B cell (primary cell): ENCODE measurements around the gene HSPB7. TPM values are rescaled to one million over a fixed set of nuclear protein-coding genes. Genes with fewer than 3 reads are reported as not detected.
"Not testable (repeated sequence)": the region's sequence is repeated elsewhere in the genome, so short reads cannot be mapped to it uniquely, and the experiment has no call there.

Experiments used
- ATAC-seq: fragments of 200-7000 bp; cut with Tn5 transposase; one replicate; pipeline ENCODE4 v1.10.0; 2021; ENCODE audit warnings: low read depth, mild to moderate bottlenecking, moderate number of reproducible peaks, moderate library complexity
- CTCF ChIA-PET: fragments of 350-600 bp; sonication (Branson Sonifier 250); formaldehyde crosslinking; loops from one replicate; lab custom pipeline; 2021; ENCODE audit warnings: antibody characterized with exemption, inconsistent platforms; lab: Charles Lee
- POLR2A ChIA-PET: fragments of 350-600 bp; sonication (Branson Sonifier 250); formaldehyde crosslinking; loops from one replicate; lab custom pipeline; 2021; ENCODE audit warnings: antibody characterized with exemption; lab: Charles Lee
- DNase-seq: peaks from one replicate; pipeline ENCODE4 v3.0.0; 2013
- H2AFZ ChIP-seq: 2 replicates; pipeline ENCODE4 v1.6.1; 2012; ENCODE audit warnings: mild to moderate bottlenecking, low read depth, low read length; ENCODE audit not compliant: insufficient read depth, poor library complexity, severe bottlenecking
- H3K27ac ChIP-seq, 2 donors: 1 replicate in 1 of 2; 2 replicates in 1 of 2; pipeline ENCODE4 v1.5.1; 2012 to 2013; ENCODE audit warnings: low read length in 2 of 2, mild to moderate bottlenecking in 2 of 2, moderate library complexity in 1 of 2
- H3K27me3 ChIP-seq, 4 experiments: fragments of 200-600 bp in 1 of 4; sonication (generic) in 1 of 4; replicated peaks in 1 of 4; 1 replicate in 2 of 4; 2 replicates in 2 of 4; pipeline versions ENCODE4 v1.6.1 to v1.7.0; 2013 to 2016; ENCODE audit warnings: low read length in 3 of 4, mild to moderate bottlenecking in 2 of 4, mixed read lengths in 1 of 4, moderate library complexity in 1 of 4; ENCODE audit not compliant: insufficient read depth in 4 of 4, control insufficient read depth in 3 of 4; ENCODE audit errors: control extremely low read depth in 1 of 4
- H3K36me3 ChIP-seq, 2 experiments: replicated peaks in 1 of 2; 1 replicate in 1 of 2; 2 replicates in 1 of 2; pipeline versions ENCODE4 v1.6.1 to v1.7.1; 2013; ENCODE audit warnings: low read length in 1 of 2; ENCODE audit not compliant: insufficient read depth in 2 of 2, control insufficient read depth in 1 of 2; ENCODE audit errors: control extremely low read depth in 1 of 2, extremely low read depth in 1 of 2
- H3K4me1 ChIP-seq, 2 donors: fragments of 200-600 bp in 1 of 2; sonication (generic) in 1 of 2; 1 replicate in 1 of 2; 2 replicates in 1 of 2; pipeline versions ENCODE4 v1.5.1 to v1.6.1; 2013 to 2017; ENCODE audit warnings: low read length in 2 of 2; ENCODE audit not compliant: control insufficient read depth in 2 of 2, insufficient read depth in 2 of 2
- H3K4me2 ChIP-seq: replicated peaks from 2 replicates; pipeline ENCODE3; 2012; ENCODE audit warnings: mild to moderate bottlenecking, low read depth, low read length; ENCODE audit not compliant: poor library complexity, severe bottlenecking
- H3K4me3 ChIP-seq, 5 experiments: fragments of 200-600 bp in 1 of 5; sonication (generic) in 1 of 5; 1 replicate in 3 of 5; 2 replicates in 2 of 5; pipeline versions ENCODE4 v1.5.1 to v1.7.0; 2011 to 2016; ENCODE audit warnings: low read length in 4 of 5, mild to moderate bottlenecking in 4 of 5, low read depth in 2 of 5, control low read depth in 1 of 5, moderate library complexity in 1 of 5; ENCODE audit not compliant: insufficient read depth in 1 of 5; ENCODE audit errors: control extremely low read depth in 1 of 5, extremely low read depth in 1 of 5
- H3K79me2 ChIP-seq: fragments of 200-600 bp; sonication (generic); one replicate; pipeline ENCODE4 v1.6.0; 2016; ENCODE audit warnings: low read length; ENCODE audit not compliant: control insufficient read depth, insufficient read depth
- H3K9ac ChIP-seq: fragments of 200-600 bp; sonication (generic); 2 replicates; pipeline ENCODE4 v1.6.1; 2017; ENCODE audit warnings: mild to moderate bottlenecking, low read length, moderate library complexity
- H3K9me3 ChIP-seq, 3 donors: one replicate each; pipeline versions ENCODE4 v1.6.1 to v1.7.1; 2013; ENCODE audit warnings: low read length in 2 of 3; ENCODE audit not compliant: control insufficient read depth in 2 of 3, insufficient read depth in 1 of 3; ENCODE audit errors: control extremely low read depth in 1 of 3
- H4K20me1 ChIP-seq: 2 replicates; pipeline ENCODE4 v1.6.0; 2012; ENCODE audit warnings: mild to moderate bottlenecking, low read length; ENCODE audit not compliant: insufficient read depth, control insufficient read depth, poor library complexity, severe bottlenecking
- H3K27ac Mint-ChIP-seq: one replicate; pipeline ENCODE4 v1.8.0; 2021; ENCODE audit warnings: mixed read lengths
- H3K27me3 Mint-ChIP-seq: one replicate; pipeline ENCODE4 v1.8.0; 2021; ENCODE audit warnings: mixed read lengths
- H3K4me1 Mint-ChIP-seq: one replicate; pipeline ENCODE4 v1.8.0; 2021; ENCODE audit warnings: mixed read lengths
- H3K4me3 Mint-ChIP-seq: one replicate; pipeline ENCODE4 v1.8.0; 2021; ENCODE audit warnings: mixed read lengths
- H3K9me3 Mint-ChIP-seq: one replicate; pipeline ENCODE4 v1.8.0; 2022; ENCODE audit warnings: mixed read lengths; ENCODE audit not compliant: insufficient read depth
- CTCF ChIP-seq: fragments of 200-600 bp; IDR thresholded peaks from one replicate; pipeline ENCODE4 v1.8.0; 2022; ENCODE audit warnings: antibody characterized with exemption, mild to moderate bottlenecking
- EZH2 ChIP-seq: IDR thresholded peaks from 2 replicates; pipeline ENCODE4 v1.6.1; 2012; ENCODE audit warnings: borderline replicate concordance, low read depth, mild to moderate bottlenecking, moderate library complexity, low read length; ENCODE audit not compliant: insufficient read depth, poor library complexity, severe bottlenecking
- WGBS: methylation state at CpG from one replicate; pipeline ENCODE4 v1.1.5; 2013; ENCODE audit warnings: missing lambda C conversion rate; ENCODE audit not compliant: insufficient coverage; 5-methylcytosine and 5-hydroxymethylcytosine counted together
- intact Hi-C: fragments of 100-400 bp; cut with micrococcal nuclease; formaldehyde crosslinking; loops from one replicate; pipeline ENCODE4 v1.10.0; 2022
- polyA plus RNA-seq: library from polyadenylated mRNA; depleted of rRNA; stranded (reverse); fragments of >200 nt; gene quantifications from 2 replicates; pipeline ENCODE4 v1.2.3, GENCODE V29; 2012
- total RNA-seq, 2 donors: library from RNA; stranded (reverse); fragments of 120-200 nt in 1 of 2; gene quantifications; 1 replicate in 1 of 2; 2 replicates in 1 of 2; pipeline versions ENCODE4 v1.2.3 to v1.2.4, GENCODE V29; 2013 to 2022

The HSPB7 gene
- total and polyA plus RNA-seq, 2 donors (not counting 1 experiment from before 2014, with no cell fraction given) = not detected

- no peak for TF ChIP-seq CTCF
- no peak for TF ChIP-seq EZH2
- H2AFZ ChIP-seq = no peak within 1 kb of the TSS
- no peak within 1 kb of the TSS for H3K4me3 ChIP-seq
- H3K4me1 ChIP-seq = peaks cover 0 to 2% of the 10 kb centered on the region in 2 donors
- H3K4me2 ChIP-seq = no peak within 1 kb of the TSS
- intact Hi-C loops = loop anchor here (2.0 kb wide), 1 partner anchor 21 kb away; the partner anchor contains the start of gene CLCNKB
- H4K20me1 ChIP-seq = no peaks in the 10 kb centered on the region
- peaks cover 0 to 2% (median 0%) of the 10 kb centered on the region in 4 experiments for H3K27me3 ChIP-seq
- no peaks in the 10 kb centered on the region for H3K9me3 ChIP-seq
- H3K27me3 Mint-ChIP-seq = peaks cover 8% of the 10 kb centered on the region
- no peak within 1 kb of the TSS for H3K9ac ChIP-seq
- no peaks in the 10 kb centered on the region for H3K36me3 ChIP-seq
- DNase-seq (no peak), ATAC-seq (no peak)
- peaks cover 2% of the 10 kb centered on the region for H3K4me1 Mint-ChIP-seq
- H3K79me2 ChIP-seq = no peaks in the 10 kb centered on the region
- POLR2A ChIA-PET = no interaction called here
- H3K27ac ChIP-seq = no peak within 1 kb of the TSS
- WGBS = 56% methylated on average over 4 of the region's 6 CpGs
- H3K27ac Mint-ChIP-seq = no peak within 1 kb of the TSS
- H3K9me3 Mint-ChIP-seq = no peaks in the 10 kb centered on the region
- CTCF ChIA-PET = interaction anchor here (1.7 kb wide), 1 partner anchor 14 kb away, joined by 5 read pairs; no protein-coding TSS in a partner anchor
- no peak within 1 kb of the TSS for H3K4me3 Mint-ChIP-seq
Measured at GRCh38 chr1:16021681-16022080, 3.8 kb upstream of the HSPB7 start, which contains the start of gene CLCNKA. TSS of gene CLCNKA (plus strand) at chr1:16022036. CDS start at chr1:16022620, 584 bp downstream.

DNA sequence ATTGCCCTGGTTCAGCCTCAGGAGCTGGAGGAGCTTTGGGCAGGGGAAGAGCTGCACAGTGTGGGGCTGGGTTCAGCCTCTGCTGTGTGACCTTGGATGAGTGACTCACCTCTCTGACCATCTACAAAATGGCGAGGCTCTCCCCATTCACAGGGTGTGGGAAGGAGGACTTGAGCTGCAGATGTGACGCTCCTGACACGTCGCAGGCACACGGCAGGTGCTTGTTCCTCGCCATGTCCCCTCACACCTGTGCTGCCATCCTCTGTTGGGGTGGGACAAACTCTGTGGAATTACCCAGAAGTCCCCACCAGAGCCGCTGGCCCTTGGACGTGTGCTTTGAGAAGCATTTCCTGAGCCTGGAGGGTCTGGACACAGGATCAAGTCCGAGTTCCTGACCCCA is 3.0 kb upstream of the HSPB7 start:
- H3K4me2 ChIP-seq, H4K20me1 ChIP-seq, H2AFZ ChIP-seq, H3K9me3 ChIP-seq, POLR2A ChIA-PET, H3K27ac Mint-ChIP-seq, H3K27ac ChIP-seq, H3K4me1 ChIP-seq, H3K4me3 ChIP-seq, H3K4me1 Mint-ChIP-seq, DNase-seq, ATAC-seq, H3K27me3 ChIP-seq, H3K36me3 ChIP-seq, H3K4me3 Mint-ChIP-seq, H3K79me2 ChIP-seq, H3K27me3 Mint-ChIP-seq, H3K9ac ChIP-seq, H3K9me3 Mint-ChIP-seq: not testable (repeated sequence)
- intact Hi-C loops = loop anchor here (2.0 kb wide), 1 partner anchor 22 kb away; the partner anchor contains the start of gene CLCNKB
- WGBS = 67% methylated on average over 8 of the region's 9 CpGs
- CTCF ChIA-PET = interaction anchor here (1.4 to 1.7 kb wide), 2 partner anchors 11 to 14 kb away, joined by 5 read pairs; no protein-coding TSS in a partner anchor
